Vagina (tissue), 2 donors: ENCODE results near the gene SRSF9.
"Not testable (repeated sequence)": the region's sequence is repeated elsewhere in the genome, so short reads cannot be mapped to it uniquely, and the experiment has no call there.

Experiments used
- POLR2AphosphoS5 ChIP-seq, 2 donors: sonication (generic); formaldehyde crosslinking; IDR thresholded peaks; one replicate each; pipeline ENCODE4 v1.9.0; 2017; ENCODE audit warnings: antibody characterized with exemption in 2 of 2, mild to moderate bottlenecking in 2 of 2, low read depth in 1 of 2; ENCODE audit not compliant: insufficient read depth in 1 of 2
- TF ChIP-seq, protein P1 (sequence below), 3 experiments: fragments of 450-650 bp in 2 of 3; fragments of 200-600 bp in 1 of 3; sonication (generic) in 1 of 3; IDR thresholded peaks; one replicate each; pipeline ENCODE4 v1.5.1; 2017 to 2019; ENCODE audit warnings: antibody characterized with exemption in 3 of 3, mild to moderate bottlenecking in 2 of 3, moderate library complexity in 2 of 3

DNA sequence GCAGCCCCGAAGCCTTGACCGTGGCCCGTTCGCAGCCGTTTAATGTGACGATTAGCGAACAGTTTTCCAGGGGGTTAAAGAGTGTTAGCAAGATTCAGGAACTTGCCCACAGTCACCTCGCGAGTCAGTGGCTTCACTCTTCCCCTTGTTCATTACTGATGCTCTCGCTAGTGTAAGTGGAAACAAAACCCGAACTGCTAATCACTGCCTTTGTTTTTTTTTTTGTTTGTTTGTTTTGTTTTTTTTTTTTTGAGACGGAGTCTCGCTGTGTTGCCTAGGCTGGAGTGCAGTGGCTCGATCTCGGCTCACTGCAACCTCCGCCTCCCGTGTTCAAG, 22.7 kb downstream of the SRSF9 start:
- TF ChIP-seq, protein P1, sequence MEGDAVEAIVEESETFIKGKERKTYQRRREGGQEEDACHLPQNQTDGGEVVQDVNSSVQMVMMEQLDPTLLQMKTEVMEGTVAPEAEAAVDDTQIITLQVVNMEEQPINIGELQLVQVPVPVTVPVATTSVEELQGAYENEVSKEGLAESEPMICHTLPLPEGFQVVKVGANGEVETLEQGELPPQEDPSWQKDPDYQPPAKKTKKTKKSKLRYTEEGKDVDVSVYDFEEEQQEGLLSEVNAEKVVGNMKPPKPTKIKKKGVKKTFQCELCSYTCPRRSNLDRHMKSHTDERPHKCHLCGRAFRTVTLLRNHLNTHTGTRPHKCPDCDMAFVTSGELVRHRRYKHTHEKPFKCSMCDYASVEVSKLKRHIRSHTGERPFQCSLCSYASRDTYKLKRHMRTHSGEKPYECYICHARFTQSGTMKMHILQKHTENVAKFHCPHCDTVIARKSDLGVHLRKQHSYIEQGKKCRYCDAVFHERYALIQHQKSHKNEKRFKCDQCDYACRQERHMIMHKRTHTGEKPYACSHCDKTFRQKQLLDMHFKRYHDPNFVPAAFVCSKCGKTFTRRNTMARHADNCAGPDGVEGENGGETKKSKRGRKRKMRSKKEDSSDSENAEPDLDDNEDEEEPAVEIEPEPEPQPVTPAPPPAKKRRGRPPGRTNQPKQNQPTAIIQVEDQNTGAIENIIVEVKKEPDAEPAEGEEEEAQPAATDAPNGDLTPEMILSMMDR (IDR thresholded peaks at IDR 0.05) = not testable (repeated sequence)
- TF ChIP-seq POLR2AphosphoS5 (IDR thresholded peaks at IDR 0.05; ENCODE audit: insufficient read depth in 1 of 2, low read depth in 1 of 2) = not testable (repeated sequence)
